IgD-negative memory B cell (primary cell): Measurements from ENCODE around the gene PADI4. TPM values are rescaled to one million over a fixed set of nuclear protein-coding genes. Genes with fewer than 3 reads are reported as not detected.

ENCODE experiments used
- H3K27ac Mint-ChIP-seq, 3 donors: one replicate each; pipeline ENCODE4 v1.8.0; 2020 to 2022; ENCODE audit warnings: mild to moderate bottlenecking in 3 of 3, mixed read lengths in 3 of 3, moderate library complexity in 1 of 3
- H3K27me3 Mint-ChIP-seq: one replicate; pipeline ENCODE4 v1.8.0; 2021; ENCODE audit warnings: mixed read lengths
- H3K36me3 Mint-ChIP-seq: one replicate; pipeline ENCODE4 v1.8.0; 2020; ENCODE audit warnings: mild to moderate bottlenecking, mixed read lengths
- H3K4me1 Mint-ChIP-seq, 3 donors: one replicate each; pipeline ENCODE4 v1.8.0; 2020 to 2022; ENCODE audit warnings: mixed read lengths in 3 of 3, mild to moderate bottlenecking in 1 of 3
- H3K4me3 Mint-ChIP-seq, 4 donors: one replicate each; pipeline ENCODE4 v1.8.0; 2020 to 2022; ENCODE audit warnings: mild to moderate bottlenecking in 4 of 4, mixed read lengths in 4 of 4, moderate library complexity in 3 of 4
- H3K9me3 Mint-ChIP-seq, 3 donors: one replicate each; pipeline ENCODE4 v1.8.0; 2020 to 2021; ENCODE audit warnings: mixed read lengths in 3 of 3, mild to moderate bottlenecking in 1 of 3
- polyA plus RNA-seq: library from polyadenylated mRNA; unstranded; fragments of 300-500 nt; fragmentation: Illumina TruSeq; gene quantifications from one replicate; pipeline ENCODE4 v1.2.3, GENCODE V29; 2021

Gene PADI4
- polyA plus RNA-seq, 1 donor from 2014 or later, result 0.73 TPM

DNA sequence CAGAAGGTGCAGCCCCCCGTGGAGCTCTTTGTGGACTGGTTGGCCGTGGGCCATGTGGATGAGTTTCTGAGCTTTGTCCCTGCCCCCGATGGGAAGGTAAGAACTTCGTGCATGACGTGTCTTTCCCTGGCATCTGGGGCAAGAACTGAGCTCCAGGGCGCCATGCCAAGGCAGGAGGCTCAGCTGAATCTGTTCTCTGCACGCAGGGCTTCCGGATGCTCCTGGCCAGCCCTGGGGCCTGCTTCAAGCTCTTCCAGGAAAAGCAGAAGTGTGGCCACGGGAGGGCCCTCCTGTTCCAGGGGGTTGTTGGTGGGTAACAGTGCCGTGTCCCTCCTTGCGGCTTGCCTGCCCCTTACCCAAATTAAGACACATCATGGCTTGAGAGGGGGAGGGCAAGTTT is 31.4 kb upstream of the PADI4 start:
- Mint-ChIP-seq H3K4me3 (no peak overlapping the region), H3K27ac (no peak overlapping the region), H3K9me3 (peaks cover 0 to 1% (median 0%) of the 10 kb centered on the region in 3 donors), H3K4me1 (peaks cover 0 to 4% (median 0%) of the 10 kb centered on the region in 3 donors), H3K36me3 (no peaks in the 10 kb centered on the region), H3K27me3 (peaks cover 12% of the 10 kb centered on the region)

DNA sequence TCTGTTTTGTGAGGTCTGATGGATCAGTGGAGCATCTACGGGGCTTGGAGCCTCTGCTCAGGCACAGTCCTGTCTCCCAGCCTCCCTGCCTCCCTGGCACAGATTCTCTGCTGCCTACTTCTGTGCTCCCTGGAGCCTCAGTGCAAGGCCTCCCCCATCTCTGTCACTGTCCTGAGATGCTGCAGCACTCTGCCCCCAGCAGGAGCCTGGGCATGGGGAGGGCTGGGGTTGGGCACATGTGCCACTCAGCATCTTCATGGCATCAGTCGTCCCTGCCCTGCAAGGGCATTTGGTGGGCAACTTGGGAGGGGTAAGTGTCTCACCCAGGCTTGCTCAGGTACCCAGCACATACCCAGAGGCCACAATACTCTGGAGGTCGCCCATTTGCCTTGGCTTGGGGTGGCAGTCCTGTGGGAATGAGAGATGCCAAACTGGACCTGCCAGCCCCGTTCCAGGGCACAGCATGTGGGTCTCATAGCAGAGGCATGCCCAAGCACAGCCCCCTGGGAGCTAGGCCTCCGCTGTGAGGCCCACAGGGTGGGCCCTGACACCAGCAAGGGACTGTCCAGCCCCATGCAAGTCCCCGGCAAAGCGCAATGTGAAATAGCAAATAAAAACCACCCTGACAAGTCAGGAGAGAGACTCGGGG is 30.4 kb upstream of the PADI4 start:
- H3K36me3 Mint-ChIP-seq, result no peaks in the 10 kb centered on the region
- H3K4me1 Mint-ChIP-seq, result peaks cover 0 to 10% (median 3%) of the 10 kb centered on the region in 3 donors
- peaks cover 0 to 1% (median 0%) of the 10 kb centered on the region in 3 donors for H3K9me3 Mint-ChIP-seq
- H3K27me3 Mint-ChIP-seq, result peaks cover 12% of the 10 kb centered on the region
- no peak overlapping the region for H3K27ac Mint-ChIP-seq
- no peak overlapping the region for H3K4me3 Mint-ChIP-seq

DNA sequence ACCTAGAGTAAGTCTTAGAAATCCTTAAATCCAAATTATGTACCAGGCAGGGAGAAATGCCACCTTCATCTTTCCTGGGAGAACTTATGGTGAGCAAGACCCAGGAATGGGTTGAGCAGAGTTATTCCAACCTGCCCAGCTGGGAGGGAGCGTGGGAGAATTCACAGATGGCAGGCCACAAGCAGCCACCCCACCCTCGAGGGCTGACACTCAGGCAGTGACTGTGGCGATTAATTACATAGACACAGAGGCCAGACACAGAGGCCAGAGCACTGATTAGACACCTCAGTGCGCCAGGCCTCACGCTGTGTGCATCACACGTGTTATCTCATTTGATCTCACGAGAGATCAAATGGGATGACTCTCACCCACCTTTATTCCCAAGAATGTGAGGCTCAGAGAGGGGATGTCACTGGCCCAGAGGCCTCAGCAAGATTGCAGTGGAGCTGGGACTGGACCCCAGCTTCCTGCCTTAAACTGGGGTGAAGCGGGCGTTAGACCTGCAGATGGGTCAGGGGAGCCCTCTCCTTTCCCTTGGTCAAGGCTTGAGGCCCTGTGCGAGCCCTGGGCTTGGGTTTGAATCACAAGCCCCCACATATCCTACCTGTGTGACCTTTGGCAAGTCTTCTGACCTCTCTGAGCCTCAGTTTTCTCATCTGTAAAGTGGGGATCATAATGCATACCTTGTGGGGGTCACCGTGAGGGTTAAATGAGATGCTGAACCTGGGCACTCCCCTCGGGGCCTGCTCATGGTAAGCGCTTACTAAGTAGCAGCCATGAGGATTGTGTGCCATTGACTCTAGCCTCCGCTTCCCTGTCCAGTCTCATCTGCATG is 28.8 kb upstream of the PADI4 start:
- Mint-ChIP-seq H3K36me3 (no peaks in the 10 kb centered on the region), H3K27me3 (peaks cover 15% of the 10 kb centered on the region), H3K4me3 (no peak overlapping the region), H3K4me1 (peaks cover 0 to 10% (median 3%) of the 10 kb centered on the region in 3 donors), H3K9me3 (peaks cover 0 to 1% (median 0%) of the 10 kb centered on the region in 3 donors), H3K27ac (no peak overlapping the region)

DNA sequence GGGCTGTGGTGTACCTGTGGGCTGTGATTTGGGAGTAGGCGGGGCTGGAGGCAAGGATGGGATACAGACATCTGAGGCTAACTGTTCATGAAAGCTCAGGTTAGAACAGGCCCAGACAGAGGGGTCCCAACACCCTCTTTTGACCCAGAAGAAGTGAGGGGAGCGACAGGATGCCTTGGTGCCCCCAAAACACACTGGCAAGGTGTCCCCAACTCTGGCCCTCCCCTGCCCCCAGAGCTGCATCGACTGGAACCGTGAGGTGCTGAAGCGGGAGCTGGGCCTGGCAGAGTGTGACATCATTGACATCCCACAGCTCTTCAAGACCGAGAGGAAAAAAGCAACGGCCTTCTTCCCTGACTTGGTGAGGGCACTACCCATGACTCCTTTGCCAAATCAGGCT is 27.6 kb upstream of the PADI4 start:
- H3K27me3 Mint-ChIP-seq, result peaks cover 18% of the 10 kb centered on the region
- peaks cover 0 to 6% (median 3%) of the 10 kb centered on the region in 3 donors for H3K4me1 Mint-ChIP-seq

DNA sequence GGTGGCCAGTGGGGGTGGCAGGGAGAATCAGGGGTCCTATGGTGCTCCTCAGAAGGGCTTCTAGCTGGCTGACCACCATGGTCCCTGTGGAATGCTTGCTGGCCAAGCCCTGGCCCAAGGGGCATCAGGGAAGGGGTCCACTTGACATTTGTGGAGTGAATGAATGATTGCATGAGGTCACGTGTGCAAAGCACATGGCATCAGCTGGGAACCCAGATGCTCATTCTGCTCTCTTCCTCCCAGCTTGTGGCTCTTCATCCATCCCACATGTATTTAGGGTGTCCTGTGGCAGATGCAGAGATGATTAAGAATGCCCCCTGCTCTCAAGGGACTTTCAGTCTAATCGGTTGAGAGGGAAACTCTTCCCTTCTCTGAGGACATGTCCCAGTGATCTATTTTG is 27.1 kb upstream of the PADI4 start:
- H3K27me3 Mint-ChIP-seq, result peaks cover 19% of the 10 kb centered on the region
- peaks cover 0 to 6% (median 3%) of the 10 kb centered on the region in 3 donors for H3K4me1 Mint-ChIP-seq
- no peaks in the 10 kb centered on the region for H3K9me3 Mint-ChIP-seq
- H3K4me3 Mint-ChIP-seq, result no peak overlapping the region
- H3K27ac Mint-ChIP-seq, result peak overlapping the region in 1 of 3 donors; percentile 50
- H3K36me3 Mint-ChIP-seq, result no peaks in the 10 kb centered on the region

More for the DNA sequence above, 27.6 kb upstream of the PADI4 start:
- no peak overlapping the region for H3K27ac Mint-ChIP-seq
- H3K36me3 Mint-ChIP-seq, result no peaks in the 10 kb centered on the region
- H3K4me3 Mint-ChIP-seq, result no peak overlapping the region
- peaks cover 0 to under 1% (median 0%) of the 10 kb centered on the region in 3 donors for H3K9me3 Mint-ChIP-seq

DNA sequence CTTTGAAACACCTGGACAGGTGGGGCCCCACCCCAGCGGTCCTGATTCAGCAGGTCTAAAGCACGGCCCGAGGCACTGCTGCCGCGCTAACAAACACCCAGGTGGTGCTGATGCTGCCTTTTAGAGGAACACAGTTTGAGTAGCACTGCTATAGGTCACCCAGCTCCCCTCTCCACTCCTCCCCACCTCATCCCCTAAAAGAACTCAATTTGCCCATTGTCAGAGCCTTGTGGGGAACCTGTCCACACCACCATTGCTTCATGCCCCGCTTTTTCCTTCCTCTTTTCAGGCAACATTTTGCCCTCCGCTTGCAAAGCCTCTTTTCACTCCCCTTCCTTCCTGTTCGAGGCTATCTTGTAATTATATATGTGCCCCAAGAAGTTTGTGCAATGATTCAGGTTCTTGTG is 26.2 kb upstream of the PADI4 start:
- peak overlapping the region in 1 of 4 donors; percentile 68 for H3K4me3 Mint-ChIP-seq
- H3K4me1 Mint-ChIP-seq, result peaks cover 0 to 6% (median 3%) of the 10 kb centered on the region in 3 donors
- peaks cover 20% of the 10 kb centered on the region for H3K27me3 Mint-ChIP-seq

GRCh38 chr1:17282836-17283235 is 25.2 kb upstream of the PADI4 start:
- Mint-ChIP-seq H3K9me3 (no peaks in the 10 kb centered on the region), H3K27me3 (peaks cover 16% of the 10 kb centered on the region), H3K4me1 (peaks cover 0 to 6% (median 3%) of the 10 kb centered on the region in 3 donors), H3K4me3 (peak overlapping the region in 1 of 4 donors; percentile 22), H3K27ac (no peak overlapping the region), H3K36me3 (no peaks in the 10 kb centered on the region)

More for the DNA sequence above, 26.2 kb upstream of the PADI4 start:
- H3K9me3 Mint-ChIP-seq, result no peaks in the 10 kb centered on the region
- peak overlapping the region in 1 of 3 donors; percentile 67 for H3K27ac Mint-ChIP-seq
- H3K36me3 Mint-ChIP-seq, result no peaks in the 10 kb centered on the region

DNA sequence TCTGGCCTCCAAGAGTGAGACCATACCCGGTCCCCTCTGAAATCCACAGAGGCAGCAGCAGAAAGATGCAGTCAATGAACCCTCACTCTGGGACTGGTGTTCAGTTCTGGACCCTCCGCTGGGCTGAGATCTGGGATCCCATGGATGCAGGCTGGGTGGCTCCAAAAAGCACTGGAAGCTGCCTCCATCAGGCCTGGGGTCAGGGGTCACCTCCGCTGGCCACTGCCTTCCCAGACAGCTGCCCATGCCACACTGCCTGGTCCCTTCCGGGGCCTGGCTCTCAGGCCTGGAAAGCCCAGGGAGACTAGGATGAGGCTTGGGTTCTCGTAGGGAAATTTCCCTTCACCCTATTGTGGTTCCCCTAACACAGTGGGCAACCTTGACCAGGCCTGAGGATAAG is 21.4 kb upstream of the PADI4 start:
- Mint-ChIP-seq H3K9me3 (no peaks in the 10 kb centered on the region), H3K36me3 (no peaks in the 10 kb centered on the region), H3K27ac (no peak overlapping the region), H3K4me1 (peaks cover 0 to 6% (median 3%) of the 10 kb centered on the region in 3 donors), H3K27me3 (peaks cover 14% of the 10 kb centered on the region), H3K4me3 (no peak overlapping the region)

DNA sequence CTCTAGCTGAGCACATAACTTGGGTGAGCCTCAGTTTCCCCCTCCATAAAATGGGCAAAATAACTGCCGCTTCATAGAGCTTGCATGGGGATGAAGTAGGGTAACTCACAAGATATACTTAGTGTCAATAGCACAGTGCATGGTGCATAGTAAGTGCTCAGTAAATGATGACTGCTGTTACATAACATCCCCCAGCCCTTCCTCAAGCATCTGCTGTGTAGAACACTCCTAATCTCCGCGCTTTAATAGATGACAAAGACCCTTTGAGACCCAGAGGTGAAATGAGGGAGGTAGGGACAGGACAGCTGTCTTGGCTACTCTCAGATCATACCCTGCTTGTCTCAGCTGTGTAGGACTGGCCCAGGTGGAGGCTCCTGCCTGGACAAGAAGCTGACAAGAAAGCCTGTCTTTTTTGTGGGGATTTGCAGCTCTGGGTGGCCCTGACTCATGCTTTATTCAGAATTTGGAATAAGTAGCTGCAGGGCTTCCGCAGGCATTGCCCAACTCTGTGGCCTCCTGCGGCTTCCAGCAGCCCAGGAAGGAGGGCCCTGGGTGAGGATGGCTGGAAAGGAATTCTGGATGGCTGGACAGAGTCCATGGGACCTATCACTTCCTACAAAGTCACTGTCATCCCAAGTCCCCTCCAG is 20.7 kb upstream of the PADI4 start:
- no peaks in the 10 kb centered on the region for H3K36me3 Mint-ChIP-seq
- H3K27me3 Mint-ChIP-seq, result peaks cover 14% of the 10 kb centered on the region
- no peak overlapping the region for H3K4me3 Mint-ChIP-seq
- H3K27ac Mint-ChIP-seq, result no peak overlapping the region
- H3K4me1 Mint-ChIP-seq, result peaks cover 0 to under 1% (median 0%) of the 10 kb centered on the region in 3 donors
- H3K9me3 Mint-ChIP-seq, result no peaks in the 10 kb centered on the region

DNA sequence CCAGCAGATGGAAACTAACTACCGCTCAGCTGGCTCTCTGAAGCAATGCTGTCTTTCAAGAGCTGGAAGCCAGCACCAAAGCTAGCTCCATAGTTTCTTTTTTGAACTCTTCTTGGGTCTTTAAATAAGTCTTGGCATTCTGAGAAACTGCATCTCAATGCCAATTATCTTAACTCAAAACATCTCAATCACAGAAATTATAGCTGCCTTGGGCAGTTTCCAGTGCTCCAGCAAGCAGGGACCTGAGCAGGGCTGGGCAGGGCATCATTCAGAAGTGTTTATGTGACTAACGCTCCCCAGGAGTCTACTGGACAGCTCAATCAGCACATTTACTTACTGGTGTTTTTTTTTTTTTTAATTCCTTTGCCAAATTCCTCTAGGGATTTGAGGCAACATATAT is 18.3 kb upstream of the PADI4 start:
- Mint-ChIP-seq H3K36me3 (no peaks in the 10 kb centered on the region), H3K27me3 (peaks cover 14% of the 10 kb centered on the region), H3K4me3 (no peak overlapping the region), H3K27ac (no peak overlapping the region), H3K4me1 (no peaks in the 10 kb centered on the region), H3K9me3 (no peaks in the 10 kb centered on the region)

- no peaks in the 10 kb centered on the region for H3K4me1 Mint-ChIP-seq
- H3K27me3 Mint-ChIP-seq, result peaks cover 8% of the 10 kb centered on the region
- H3K4me3 Mint-ChIP-seq, result no peak overlapping the region
- H3K9me3 Mint-ChIP-seq, result no peaks in the 10 kb centered on the region
- H3K27ac Mint-ChIP-seq, result no peak overlapping the region
- H3K36me3 Mint-ChIP-seq, result no peaks in the 10 kb centered on the region
These were observed 17.4 kb upstream of the PADI4 start for GRCh38 chr1:17290553-17290952.

DNA sequence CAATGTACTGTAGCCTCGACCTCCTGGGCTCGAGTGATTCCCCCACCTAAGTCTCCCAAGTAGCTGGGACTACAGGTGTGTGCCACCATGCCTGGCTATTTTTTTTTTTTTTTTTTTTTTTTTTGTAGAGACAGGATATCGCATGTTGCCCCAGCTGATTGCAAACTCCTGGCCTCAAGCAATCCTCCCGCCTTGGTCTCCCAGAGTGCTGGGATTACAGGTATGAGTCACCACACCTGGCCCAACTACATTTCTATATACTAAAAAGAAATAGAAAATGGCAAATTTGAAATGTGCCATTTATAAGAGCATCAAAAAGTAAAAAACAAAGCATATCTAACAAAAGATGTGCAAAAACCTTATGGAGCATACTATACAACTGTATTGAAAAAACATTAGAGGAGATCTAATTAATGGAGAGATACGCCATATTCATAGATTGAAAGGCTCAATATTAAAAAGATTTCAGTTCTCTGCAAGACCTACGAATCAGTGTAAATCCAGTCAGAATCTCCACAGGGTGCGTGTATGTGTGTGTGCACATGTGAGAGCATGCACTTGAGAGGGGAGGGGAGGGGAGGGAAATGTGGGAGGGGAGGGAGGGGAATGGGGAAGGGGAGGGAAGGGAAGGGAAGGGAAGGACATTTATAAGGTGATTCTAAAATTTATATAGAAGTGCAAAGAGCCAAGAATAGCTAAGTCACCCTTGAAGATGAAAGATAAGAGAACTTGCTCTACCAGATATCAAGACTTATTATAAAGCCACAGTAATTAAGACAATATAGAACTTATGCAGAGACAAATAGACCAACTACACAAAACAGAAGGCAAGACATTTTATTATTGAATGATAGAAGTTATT is 15.5 kb upstream of the PADI4 start:
- Mint-ChIP-seq H3K4me3 (no peak overlapping the region), H3K27me3 (peaks cover 9% of the 10 kb centered on the region), H3K27ac (no peak overlapping the region), H3K36me3 (no peaks in the 10 kb centered on the region), H3K4me1 (no peaks in the 10 kb centered on the region), H3K9me3 (no peaks in the 10 kb centered on the region)

- H3K36me3 Mint-ChIP-seq, result no peaks in the 10 kb centered on the region
- peaks cover 7% of the 10 kb centered on the region for H3K27me3 Mint-ChIP-seq
- no peaks in the 10 kb centered on the region for H3K4me1 Mint-ChIP-seq
- no peak overlapping the region for H3K4me3 Mint-ChIP-seq
- no peak overlapping the region for H3K27ac Mint-ChIP-seq
- peaks cover 0 to 3% (median 0%) of the 10 kb centered on the region in 3 donors for H3K9me3 Mint-ChIP-seq
These were observed 14.1 kb upstream of the PADI4 start for GRCh38 chr1:17293681-17294425.

- Mint-ChIP-seq H3K4me1 (no peaks in the 10 kb centered on the region), H3K27me3 (peaks cover 11% of the 10 kb centered on the region), H3K27ac (no peak overlapping the region), H3K4me3 (no peak overlapping the region), H3K9me3 (peaks cover 0 to 4% (median 3%) of the 10 kb centered on the region in 3 donors), H3K36me3 (no peaks in the 10 kb centered on the region)
These were observed 12.7 kb upstream of the PADI4 start for GRCh38 chr1:17295292-17295691.
